ENCODE measurements around the gene MRPL48. TPM values are rescaled to one million over a fixed set of nuclear protein-coding genes. Genes with fewer than 3 reads are reported as not detected.
A peak's percentile ranks its signal among the peaks of the same experiment; 100 is the strongest.

Gene MRPL48
- total and polyA plus RNA-seq, 4 donors = 20.5 to 38.1 (median 31.0) TPM

DNA sequence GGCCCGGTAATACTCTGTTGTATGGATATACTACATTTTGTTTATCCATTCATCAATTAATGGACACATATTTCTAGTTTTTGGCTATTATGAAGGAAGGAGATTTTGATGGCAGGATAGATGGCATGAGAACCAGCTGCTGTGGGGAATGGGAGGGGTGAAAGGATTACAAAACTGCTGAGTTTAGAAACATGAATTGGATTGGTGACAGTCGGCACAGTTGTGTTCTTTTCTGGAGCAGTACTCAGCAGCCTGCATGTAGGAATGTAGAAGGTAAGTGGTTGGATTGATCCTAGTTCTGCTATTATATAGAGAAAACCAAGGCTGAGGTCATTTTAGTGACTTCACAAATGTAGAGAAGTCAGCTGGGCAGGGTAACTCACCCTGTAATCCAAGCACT is 96.2 kb downstream of the MRPL48 start:
- Histone ChIP-seq H3K9ac (ENCODE audit: insufficient read depth in 1 of 2, low read length in 2 of 2) (no peak overlapping the region), H3K27ac (ENCODE audit: low read depth in 1 of 2, low read length in 1 of 2) (no peak overlapping the region), H3K9me3 (ENCODE audit: control insufficient read depth in 4 of 4, insufficient read depth in 3 of 4, low read length in 3 of 4) (no peaks in the 10 kb centered on the region), H3K27me3 (ENCODE audit: control insufficient read depth in 3 of 3, insufficient read depth in 3 of 3, low read length in 2 of 3) (no peaks in the 10 kb centered on the region), H3K4me3 (no peak overlapping the region), H3K36me3 (ENCODE audit: control insufficient read depth in 4 of 4, insufficient read depth in 4 of 4, low read length in 4 of 4) (peaks cover 0 to 16% (median under 1%) of the 10 kb centered on the region in 4 donors), H3K4me1 (ENCODE audit: control insufficient read depth in 5 of 5, insufficient read depth in 5 of 5, low read length in 5 of 5) (no peaks in the 10 kb centered on the region)
- ATAC-seq (ENCODE audit: insufficient read depth, low FRiP score) = no peak
- no peak for DNase-seq
- TF ChIP-seq, protein P1, sequence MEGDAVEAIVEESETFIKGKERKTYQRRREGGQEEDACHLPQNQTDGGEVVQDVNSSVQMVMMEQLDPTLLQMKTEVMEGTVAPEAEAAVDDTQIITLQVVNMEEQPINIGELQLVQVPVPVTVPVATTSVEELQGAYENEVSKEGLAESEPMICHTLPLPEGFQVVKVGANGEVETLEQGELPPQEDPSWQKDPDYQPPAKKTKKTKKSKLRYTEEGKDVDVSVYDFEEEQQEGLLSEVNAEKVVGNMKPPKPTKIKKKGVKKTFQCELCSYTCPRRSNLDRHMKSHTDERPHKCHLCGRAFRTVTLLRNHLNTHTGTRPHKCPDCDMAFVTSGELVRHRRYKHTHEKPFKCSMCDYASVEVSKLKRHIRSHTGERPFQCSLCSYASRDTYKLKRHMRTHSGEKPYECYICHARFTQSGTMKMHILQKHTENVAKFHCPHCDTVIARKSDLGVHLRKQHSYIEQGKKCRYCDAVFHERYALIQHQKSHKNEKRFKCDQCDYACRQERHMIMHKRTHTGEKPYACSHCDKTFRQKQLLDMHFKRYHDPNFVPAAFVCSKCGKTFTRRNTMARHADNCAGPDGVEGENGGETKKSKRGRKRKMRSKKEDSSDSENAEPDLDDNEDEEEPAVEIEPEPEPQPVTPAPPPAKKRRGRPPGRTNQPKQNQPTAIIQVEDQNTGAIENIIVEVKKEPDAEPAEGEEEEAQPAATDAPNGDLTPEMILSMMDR (IDR thresholded peaks at IDR 0.05; ENCODE audit: control extremely low read depth, extremely low read depth) = no peak
- 88 to 90% methylated on average over 2 of the region's 2 CpGs for WGBS, 2 donors

DNA sequence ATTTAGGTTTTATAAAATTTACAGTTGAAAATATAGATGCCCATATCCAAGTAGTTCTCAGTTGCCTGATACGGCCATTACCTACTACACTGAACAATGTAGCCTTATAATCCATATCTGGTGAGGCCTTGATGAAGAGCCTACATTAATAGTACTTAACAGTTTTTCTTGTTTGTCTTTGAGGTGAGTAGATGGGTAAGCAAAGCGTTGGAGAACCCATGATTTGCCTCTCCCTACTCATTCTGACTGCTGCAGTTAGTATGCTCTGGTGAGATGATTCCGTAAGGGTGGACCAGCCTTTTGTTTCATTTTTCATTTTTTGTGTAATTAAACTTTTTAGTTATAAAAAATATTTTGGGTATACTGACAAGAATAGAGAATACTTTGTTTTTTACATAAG is 100.6 kb downstream of the MRPL48 start:
- no peak for ATAC-seq (ENCODE audit: insufficient read depth, low FRiP score)

DNA sequence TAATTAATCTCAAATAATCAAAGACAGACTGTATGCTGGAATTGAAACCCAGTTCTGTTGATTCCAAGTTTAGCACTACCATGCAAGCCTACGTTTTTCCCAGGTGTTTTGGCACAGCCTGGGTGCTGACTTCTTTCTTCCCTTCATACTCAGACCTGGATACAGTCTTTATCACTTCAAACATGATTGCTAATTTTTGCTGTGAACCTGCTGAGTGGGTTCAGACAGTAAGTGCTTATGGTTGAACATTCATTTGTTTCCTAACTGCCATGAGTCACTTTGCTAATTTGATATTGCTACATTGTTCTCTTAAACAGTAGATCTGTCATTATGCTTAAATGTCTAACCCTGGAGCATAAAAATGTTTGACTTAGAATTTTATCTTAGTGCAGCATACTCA is 101.3 kb downstream of the MRPL48 start:
- 59 to 77% methylated on average over 1 of the region's 1 CpG for WGBS, 2 donors
- ATAC-seq (ENCODE audit: insufficient read depth, low FRiP score) (no peak), DNase-seq (no peak)
- Histone ChIP-seq H3K27ac (ENCODE audit: low read depth in 1 of 2, low read length in 1 of 2) (no peak overlapping the region), H3K27me3 (ENCODE audit: control insufficient read depth in 3 of 3, insufficient read depth in 3 of 3, low read length in 2 of 3) (no peaks in the 10 kb centered on the region), H3K4me1 (ENCODE audit: control insufficient read depth in 5 of 5, insufficient read depth in 5 of 5, low read length in 5 of 5) (no peaks in the 10 kb centered on the region), H3K9me3 (ENCODE audit: control insufficient read depth in 4 of 4, insufficient read depth in 3 of 4, low read length in 3 of 4) (no peaks in the 10 kb centered on the region), H3K9ac (ENCODE audit: insufficient read depth in 1 of 2, low read length in 2 of 2) (no peak overlapping the region), H3K4me3 (no peak overlapping the region), H3K36me3 (ENCODE audit: control insufficient read depth in 4 of 4, insufficient read depth in 4 of 4, low read length in 4 of 4) (peaks cover 3 to 18% (median 7%) of the 10 kb centered on the region in 4 donors)
- TF ChIP-seq, protein P1 (IDR thresholded peaks at IDR 0.05; ENCODE audit: control extremely low read depth, extremely low read depth) = no peak

More for the DNA sequence above, 100.6 kb downstream of the MRPL48 start:
- H3K4me1 ChIP-seq (ENCODE audit: control insufficient read depth in 5 of 5, insufficient read depth in 5 of 5, low read length in 5 of 5) = no peaks in the 10 kb centered on the region
- H3K27me3 ChIP-seq (ENCODE audit: control insufficient read depth in 3 of 3, insufficient read depth in 3 of 3, low read length in 2 of 3) = no peaks in the 10 kb centered on the region
- TF ChIP-seq, protein P1 (IDR thresholded peaks at IDR 0.05; ENCODE audit: control extremely low read depth, extremely low read depth) = no peak
- H3K9me3 ChIP-seq (ENCODE audit: control insufficient read depth in 4 of 4, insufficient read depth in 3 of 4, low read length in 3 of 4) = no peaks in the 10 kb centered on the region
- H3K4me3 ChIP-seq = no peak overlapping the region
- 71 to 94% methylated on average over 3 of the region's 3 CpGs for WGBS, 2 donors
- peaks cover 0 to 23% (median 6%) of the 10 kb centered on the region in 4 donors for H3K36me3 ChIP-seq (ENCODE audit: control insufficient read depth in 4 of 4, insufficient read depth in 4 of 4, low read length in 4 of 4)
- no peak overlapping the region for H3K27ac ChIP-seq (ENCODE audit: low read depth in 1 of 2, low read length in 1 of 2)
- no peak overlapping the region for H3K9ac ChIP-seq (ENCODE audit: insufficient read depth in 1 of 2, low read length in 2 of 2)
- peak in 1 of 3 donors; percentile 8 for DNase-seq

DNA sequence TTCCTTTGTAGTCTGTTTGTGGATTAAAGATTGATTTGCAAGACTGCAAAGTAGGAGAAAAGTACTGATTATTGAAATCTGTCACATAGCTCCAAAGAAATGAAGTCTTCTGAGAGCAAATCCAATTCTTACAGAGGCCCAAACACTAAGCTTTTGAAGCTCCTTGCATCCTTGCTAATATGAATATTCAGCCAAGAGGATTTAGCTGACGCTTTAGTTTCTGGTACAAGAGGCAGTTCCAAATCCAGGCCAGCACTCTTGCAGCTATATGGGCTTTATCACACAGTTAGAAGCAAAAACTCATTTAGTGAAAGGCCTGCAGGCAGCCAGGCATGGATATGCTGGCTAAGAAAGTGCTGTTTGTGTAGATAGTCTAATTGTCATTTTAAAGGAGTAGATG is 101.9 kb downstream of the MRPL48 start:
- Histone ChIP-seq H3K27ac (ENCODE audit: low read depth in 1 of 2, low read length in 1 of 2) (no peak overlapping the region), H3K4me3 (no peak overlapping the region), H3K4me1 (ENCODE audit: control insufficient read depth in 5 of 5, insufficient read depth in 5 of 5, low read length in 5 of 5) (no peaks in the 10 kb centered on the region), H3K9me3 (ENCODE audit: control insufficient read depth in 4 of 4, insufficient read depth in 3 of 4, low read length in 3 of 4) (no peaks in the 10 kb centered on the region), H3K9ac (ENCODE audit: insufficient read depth in 1 of 2, low read length in 2 of 2) (no peak overlapping the region), H3K36me3 (ENCODE audit: control insufficient read depth in 4 of 4, insufficient read depth in 4 of 4, low read length in 4 of 4) (peaks cover 3 to 13% (median 8%) of the 10 kb centered on the region in 4 donors), H3K27me3 (ENCODE audit: control insufficient read depth in 3 of 3, insufficient read depth in 3 of 3, low read length in 2 of 3) (no peaks in the 10 kb centered on the region)
- DNase-seq (no peak), ATAC-seq (ENCODE audit: insufficient read depth, low FRiP score) (no peak)
- 91 to 100% methylated on average over 1 of the region's 1 CpG for WGBS, 2 donors
- TF ChIP-seq, protein P1 (IDR thresholded peaks at IDR 0.05; ENCODE audit: control extremely low read depth, extremely low read depth) = no peak
